Tibial nerve (tissue), 4 donors: ENCODE data around the gene FBLN1.

Experiments used
- EP300 ChIP-seq, 2 donors: sonication (generic); formaldehyde crosslinking; IDR thresholded peaks; one replicate each; pipeline ENCODE4 v1.6.1; 2017; ENCODE audit warnings: antibody characterized with exemption in 2 of 2, mild to moderate bottlenecking in 1 of 2
- TF ChIP-seq, protein P1 (sequence below), 5 experiments: fragments of 200-600 bp in 3 of 5; fragments of 450-650 bp in 2 of 5; sonication (generic) in 3 of 5; IDR thresholded peaks; one replicate each; pipeline ENCODE4 v1.5.1; 2016 to 2019; ENCODE audit warnings: antibody characterized with exemption in 5 of 5, mild to moderate bottlenecking in 3 of 5, moderate library complexity in 2 of 5

DNA sequence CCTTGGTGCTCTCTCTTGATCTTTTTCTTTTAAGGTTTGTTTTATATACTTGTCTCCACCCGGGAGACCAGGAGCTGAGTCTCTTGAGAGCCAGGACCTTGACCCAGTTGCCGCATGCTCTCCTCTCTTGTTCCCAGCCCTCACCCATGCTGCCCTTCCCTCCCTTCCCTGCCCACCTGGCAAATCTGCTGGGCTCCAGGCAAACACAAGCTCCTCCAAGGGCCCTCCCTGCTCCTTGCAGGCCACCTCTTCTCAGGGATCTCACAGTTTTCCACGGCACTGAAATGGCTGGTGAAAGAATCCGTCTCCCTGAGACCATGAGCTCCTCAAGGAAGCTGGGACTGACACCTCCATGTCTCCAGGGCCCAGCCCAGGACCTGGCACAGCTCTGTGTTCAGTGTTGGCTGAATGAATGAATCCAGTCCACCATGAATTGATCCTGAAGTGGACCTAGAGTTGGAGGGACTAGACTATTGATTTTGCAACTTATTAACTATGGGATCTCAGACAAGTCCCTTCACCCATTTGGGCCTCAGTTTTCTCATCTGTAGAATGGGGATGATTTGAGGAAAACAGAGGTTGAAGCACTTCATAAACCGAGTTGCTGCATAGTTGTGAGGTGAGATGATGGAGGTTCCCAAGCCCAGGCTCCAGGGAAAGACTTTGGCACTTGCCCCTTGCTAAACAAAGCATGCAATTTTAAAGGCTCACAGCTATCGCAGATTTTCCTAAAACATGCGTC, 25.1 kb upstream of the FBLN1 start:
- TF ChIP-seq, protein P1, sequence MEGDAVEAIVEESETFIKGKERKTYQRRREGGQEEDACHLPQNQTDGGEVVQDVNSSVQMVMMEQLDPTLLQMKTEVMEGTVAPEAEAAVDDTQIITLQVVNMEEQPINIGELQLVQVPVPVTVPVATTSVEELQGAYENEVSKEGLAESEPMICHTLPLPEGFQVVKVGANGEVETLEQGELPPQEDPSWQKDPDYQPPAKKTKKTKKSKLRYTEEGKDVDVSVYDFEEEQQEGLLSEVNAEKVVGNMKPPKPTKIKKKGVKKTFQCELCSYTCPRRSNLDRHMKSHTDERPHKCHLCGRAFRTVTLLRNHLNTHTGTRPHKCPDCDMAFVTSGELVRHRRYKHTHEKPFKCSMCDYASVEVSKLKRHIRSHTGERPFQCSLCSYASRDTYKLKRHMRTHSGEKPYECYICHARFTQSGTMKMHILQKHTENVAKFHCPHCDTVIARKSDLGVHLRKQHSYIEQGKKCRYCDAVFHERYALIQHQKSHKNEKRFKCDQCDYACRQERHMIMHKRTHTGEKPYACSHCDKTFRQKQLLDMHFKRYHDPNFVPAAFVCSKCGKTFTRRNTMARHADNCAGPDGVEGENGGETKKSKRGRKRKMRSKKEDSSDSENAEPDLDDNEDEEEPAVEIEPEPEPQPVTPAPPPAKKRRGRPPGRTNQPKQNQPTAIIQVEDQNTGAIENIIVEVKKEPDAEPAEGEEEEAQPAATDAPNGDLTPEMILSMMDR (IDR thresholded peaks at IDR 0.05) = no peak
- TF ChIP-seq EP300 (IDR thresholded peaks at IDR 0.05) = no peak
